Muscle layer of colon (tissue), 2 donors: ENCODE measurements around the gene PMM1.
"Not testable (repeated sequence)": the region's sequence is repeated elsewhere in the genome, so short reads cannot be mapped to it uniquely, and the experiment has no call there.

Experiments
- H3K27ac ChIP-seq: one replicate; pipeline ENCODE4 v1.7.0; 2013; ENCODE audit warnings: low read depth, mild to moderate bottlenecking, low read length, moderate library complexity
- H3K27me3 ChIP-seq, 2 donors: one replicate each; pipeline ENCODE4 v1.7.0; 2013; ENCODE audit warnings: low read length in 2 of 2, mild to moderate bottlenecking in 2 of 2; ENCODE audit not compliant: insufficient read depth in 2 of 2, control insufficient read depth in 1 of 2
- H3K36me3 ChIP-seq: one replicate; pipeline ENCODE4 v1.7.0; 2013; ENCODE audit warnings: mild to moderate bottlenecking, low read length; ENCODE audit not compliant: insufficient read depth
- H3K4me1 ChIP-seq: one replicate; pipeline ENCODE4 v1.7.0; 2013; ENCODE audit warnings: mild to moderate bottlenecking, low read length; ENCODE audit not compliant: insufficient read depth
- H3K4me3 ChIP-seq, 2 donors: one replicate each; pipeline ENCODE4 v1.7.0; 2013; ENCODE audit warnings: low read length in 2 of 2, low read depth in 1 of 2, mild to moderate bottlenecking in 1 of 2, moderate library complexity in 1 of 2
- H3K9ac ChIP-seq: one replicate; pipeline ENCODE4 v1.7.0; 2013; ENCODE audit warnings: low read length
- H3K9me3 ChIP-seq: one replicate; pipeline ENCODE4 v1.7.0; 2013; ENCODE audit warnings: mild to moderate bottlenecking, low read length
- donor health status: abdominal sarcoma.
- donor health status: Adenocarcinoma of cecum.

PMM1 gene

GRCh38 chr22:41589391-41590241 lies at the start of gene PMM1:
TSS of gene PMM1 (minus strand) at chr22:41589840. CDS start at chr22:41589805, 35 bp downstream.
- Histone ChIP-seq H3K27me3 (no peaks in the 10 kb centered on the region), H3K4me1 (peaks cover 10% of the 10 kb centered on the region), H3K36me3 (peaks cover 4% of the 10 kb centered on the region), H3K9ac (peak within 1 kb of the TSS; percentile 18), H3K27ac (peak within 1 kb of the TSS; percentile 72), H3K9me3 (no peaks in the 10 kb centered on the region), H3K4me3 (peak within 1 kb of the TSS; percentile 74 to 96)

- no peak overlapping the region for H3K4me3 ChIP-seq
- H3K9me3 ChIP-seq: no peaks in the 10 kb centered on the region
- peaks cover 73% of the 10 kb centered on the region for H3K36me3 ChIP-seq
- no peak overlapping the region for H3K27ac ChIP-seq
- H3K27me3 ChIP-seq: no peaks in the 10 kb centered on the region
- H3K4me1 ChIP-seq: no peaks in the 10 kb centered on the region
- H3K9ac ChIP-seq: no peak overlapping the region
Observed at GRCh38 chr22:41638748-41639147, 49.1 kb upstream of the PMM1 start.

- peaks cover 76% of the 10 kb centered on the region for H3K36me3 ChIP-seq
- no peaks in the 10 kb centered on the region for H3K9me3 ChIP-seq
- no peak overlapping the region for H3K4me3 ChIP-seq
- H3K9ac ChIP-seq: no peak overlapping the region
- no peak overlapping the region for H3K27ac ChIP-seq
- no peaks in the 10 kb centered on the region for H3K27me3 ChIP-seq
- H3K4me1 ChIP-seq: no peaks in the 10 kb centered on the region
Observed at GRCh38 chr22:41638124-41638523, 48.5 kb upstream of the PMM1 start.

DNA sequence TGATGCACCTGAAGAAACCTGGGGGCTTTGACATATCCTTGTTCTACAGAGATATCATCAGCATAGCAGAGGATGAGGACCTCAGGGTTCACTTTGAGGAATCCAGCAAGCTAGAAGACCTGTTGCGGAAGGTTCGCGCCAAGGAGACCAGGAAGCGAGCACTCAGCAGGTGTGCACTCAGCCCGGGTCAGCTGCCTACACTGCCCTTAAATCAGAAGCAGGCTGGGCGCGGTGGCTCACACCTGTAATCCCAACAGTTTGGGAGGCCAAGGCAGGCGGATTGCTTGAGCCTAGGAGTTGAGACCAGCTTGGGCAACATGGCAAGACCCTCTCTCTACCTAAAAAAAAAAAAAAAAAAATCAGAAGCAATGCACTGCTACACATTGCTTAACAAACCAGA lies 48.0 kb upstream of the PMM1 start:
- H3K4me1 ChIP-seq, H3K9ac ChIP-seq, H3K27ac ChIP-seq, H3K9me3 ChIP-seq, H3K4me3 ChIP-seq, H3K27me3 ChIP-seq: not testable (repeated sequence)
- peaks cover 71% of the 10 kb centered on the region for H3K36me3 ChIP-seq

GRCh38 chr22:41636467-41636866 lies 46.8 kb upstream of the PMM1 start:
- Histone ChIP-seq H3K27me3 (no peaks in the 10 kb centered on the region), H3K9ac (no peak overlapping the region), H3K27ac (no peak overlapping the region), H3K4me3 (no peak overlapping the region), H3K36me3 (peaks cover 59% of the 10 kb centered on the region), H3K4me1 (no peaks in the 10 kb centered on the region), H3K9me3 (no peaks in the 10 kb centered on the region)

- H3K36me3 ChIP-seq: peaks cover 50% of the 10 kb centered on the region
- not testable (repeated sequence) for H3K27ac ChIP-seq, H3K9me3 ChIP-seq
Observed at GRCh38 chr22:41634610-41635009, 45.0 kb upstream of the PMM1 start.

DNA sequence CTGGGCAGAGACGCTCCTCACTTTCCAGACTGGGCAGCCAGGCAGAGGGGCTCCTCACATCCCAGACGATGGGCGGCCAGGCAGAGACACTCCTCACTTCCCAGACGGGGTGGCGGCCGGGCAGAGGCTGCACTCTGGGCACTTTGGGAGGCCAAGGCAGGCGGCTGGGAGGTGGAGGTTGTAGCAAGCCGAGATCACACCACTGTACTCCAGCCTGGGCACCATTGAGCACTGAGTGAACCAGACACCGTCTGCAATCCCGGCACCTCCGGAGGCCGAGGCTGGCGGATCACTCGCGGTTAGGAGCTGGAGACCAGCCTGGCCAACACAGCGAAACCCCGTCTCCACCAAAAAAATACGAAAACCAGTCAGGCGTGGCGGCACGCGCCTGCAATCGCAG lies 42.0 kb upstream of the PMM1 start:
- H3K9ac ChIP-seq, H3K4me3 ChIP-seq, H3K4me1 ChIP-seq, H3K27me3 ChIP-seq, H3K9me3 ChIP-seq, H3K27ac ChIP-seq: not testable (repeated sequence)
- peaks cover 48% of the 10 kb centered on the region for H3K36me3 ChIP-seq

More at GRCh38 chr22:41634610-41635009, 45.0 kb upstream of the PMM1 start:
- not testable (repeated sequence) for H3K27me3 ChIP-seq, H3K4me3 ChIP-seq, H3K4me1 ChIP-seq, H3K9ac ChIP-seq

GRCh38 chr22:41631115-41631514 lies 41.5 kb upstream of the PMM1 start:
- H3K27ac ChIP-seq, H3K9ac ChIP-seq, H3K4me3 ChIP-seq, H3K9me3 ChIP-seq, H3K27me3 ChIP-seq, H3K4me1 ChIP-seq: not testable (repeated sequence)
- peaks cover 43% of the 10 kb centered on the region for H3K36me3 ChIP-seq

- H3K27ac ChIP-seq: no peak overlapping the region
- H3K36me3 ChIP-seq: peaks cover 41% of the 10 kb centered on the region
- H3K9ac ChIP-seq: no peak overlapping the region
- no peaks in the 10 kb centered on the region for H3K9me3 ChIP-seq
- no peak overlapping the region for H3K4me3 ChIP-seq
- H3K27me3 ChIP-seq: no peaks in the 10 kb centered on the region
- peaks cover 7% of the 10 kb centered on the region for H3K4me1 ChIP-seq
Observed at GRCh38 chr22:41625577-41625976, 35.9 kb upstream of the PMM1 start.

DNA sequence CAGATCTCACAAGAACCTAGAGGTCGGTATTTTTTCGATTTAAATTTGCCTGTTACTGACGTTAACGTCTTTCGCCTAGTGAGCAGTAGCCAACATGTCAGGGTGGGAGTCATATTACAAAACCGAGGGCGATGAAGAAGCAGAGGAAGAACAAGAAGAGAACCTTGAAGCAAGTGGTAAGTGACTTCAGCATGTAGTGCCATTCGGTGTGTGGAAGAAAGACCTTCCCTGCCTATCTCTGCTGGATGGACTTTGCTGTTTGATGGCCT lies 32.2 kb upstream of the PMM1 start:
- peaks cover 16% of the 10 kb centered on the region for H3K36me3 ChIP-seq
- H3K4me3 ChIP-seq: peak overlapping the region; percentile 58 to 75
- peak overlapping the region; percentile 98 for H3K27ac ChIP-seq
- peak overlapping the region; percentile 79 for H3K9ac ChIP-seq
- H3K27me3 ChIP-seq: no peaks in the 10 kb centered on the region
- no peaks in the 10 kb centered on the region for H3K9me3 ChIP-seq
- H3K4me1 ChIP-seq: peaks cover 16% of the 10 kb centered on the region

DNA sequence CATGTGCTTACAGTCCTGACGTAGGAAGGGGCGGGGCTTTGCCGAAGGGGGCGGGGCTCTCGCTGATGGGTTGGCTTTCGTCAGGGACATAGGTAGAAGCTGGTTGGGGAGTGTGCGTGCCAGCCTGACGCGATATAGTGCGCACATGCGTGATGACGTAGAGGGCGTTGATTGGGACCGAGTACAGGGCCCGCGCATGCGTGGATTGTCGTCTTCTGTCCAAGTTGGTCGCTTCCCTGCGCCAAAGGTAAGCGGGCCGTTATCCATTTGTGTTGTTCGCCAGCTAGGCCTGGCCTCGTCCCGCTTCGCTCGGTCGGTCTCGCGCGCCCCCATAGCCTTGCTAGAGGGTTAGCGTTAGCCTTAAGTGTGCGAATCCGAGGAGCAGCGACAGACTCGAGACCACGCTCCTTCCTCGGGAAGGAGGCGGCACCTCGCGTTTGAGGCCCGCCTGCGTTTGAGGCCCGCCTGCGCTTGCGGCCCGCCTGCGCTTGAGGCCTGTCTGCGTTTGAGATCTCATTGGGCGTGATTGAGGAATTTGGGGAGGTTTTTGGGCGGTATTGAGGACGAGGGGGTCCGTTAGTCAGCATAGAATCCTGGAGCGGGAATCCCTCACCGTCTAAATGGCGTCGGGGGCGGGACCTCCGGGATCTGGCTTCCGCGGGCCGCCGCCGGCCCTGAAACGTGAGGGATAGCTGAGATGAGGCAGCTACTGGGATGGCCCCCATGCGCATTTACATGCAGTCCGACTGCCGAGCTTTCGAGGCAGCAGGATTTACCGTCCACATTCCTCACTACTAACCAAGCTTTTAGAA lies 31.7 kb upstream of the PMM1 start, which contains the start of gene XRCC6:
TSS of gene XRCC6 (plus strand) at position 197 of the 812 bp plus-strand sequence. CDS start 710 bp downstream, outside the sequence.
- H3K36me3 ChIP-seq: peaks cover 15% of the 10 kb centered on the region
- peak within 1 kb of the TSS; percentile 98 for H3K27ac ChIP-seq
- peak within 1 kb of the TSS; percentile 59 to 75 for H3K4me3 ChIP-seq
- peak within 1 kb of the TSS; percentile 86 for H3K9ac ChIP-seq
- no peaks in the 10 kb centered on the region for H3K9me3 ChIP-seq
- no peaks in the 10 kb centered on the region for H3K27me3 ChIP-seq
- peaks cover 16% of the 10 kb centered on the region for H3K4me1 ChIP-seq
